Ecto neural progenitor cell (in vitro differentiated cells): ENCODE measurements around the gene CD93.

ENCODE experiments used
- DNase-seq: peaks from one replicate; pipeline ENCODE4 v3.0.0-alpha.2; 2018; ENCODE audit warnings: low spot score

Gene CD93

GRCh38 chr20:23120261-23120660, 34.1 kb upstream of the CD93 start:
- DNase-seq: no peak

GRCh38 chr20:23119456-23120216, 33.5 kb upstream of the CD93 start:
- DNase-seq: no peak

GRCh38 chr20:23118766-23119165, 32.6 kb upstream of the CD93 start:
- DNase-seq: no peak

GRCh38 chr20:23118144-23118543, 32.0 kb upstream of the CD93 start:
- DNase-seq: no peak

DNA sequence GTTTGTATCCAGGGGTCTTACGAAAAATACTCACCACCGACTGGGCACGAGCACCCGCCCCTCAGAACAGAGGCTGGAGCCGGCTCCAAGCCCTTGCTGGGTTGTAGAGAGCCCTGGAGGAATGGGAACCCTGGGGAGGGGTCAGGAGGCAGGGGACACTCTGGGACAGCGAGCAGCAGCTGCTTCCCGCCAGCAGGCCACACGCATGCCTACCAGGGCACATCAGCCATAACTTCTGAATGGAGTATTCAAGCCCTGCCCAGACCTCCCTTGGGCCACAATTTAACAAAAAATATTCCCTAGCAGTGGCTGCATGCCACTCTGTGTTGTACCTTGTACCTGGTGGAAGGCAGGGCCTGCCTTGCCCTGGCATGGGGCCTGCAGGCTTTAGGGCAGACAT, 31.6 kb upstream of the CD93 start:
- DNase-seq: no peak

DNA sequence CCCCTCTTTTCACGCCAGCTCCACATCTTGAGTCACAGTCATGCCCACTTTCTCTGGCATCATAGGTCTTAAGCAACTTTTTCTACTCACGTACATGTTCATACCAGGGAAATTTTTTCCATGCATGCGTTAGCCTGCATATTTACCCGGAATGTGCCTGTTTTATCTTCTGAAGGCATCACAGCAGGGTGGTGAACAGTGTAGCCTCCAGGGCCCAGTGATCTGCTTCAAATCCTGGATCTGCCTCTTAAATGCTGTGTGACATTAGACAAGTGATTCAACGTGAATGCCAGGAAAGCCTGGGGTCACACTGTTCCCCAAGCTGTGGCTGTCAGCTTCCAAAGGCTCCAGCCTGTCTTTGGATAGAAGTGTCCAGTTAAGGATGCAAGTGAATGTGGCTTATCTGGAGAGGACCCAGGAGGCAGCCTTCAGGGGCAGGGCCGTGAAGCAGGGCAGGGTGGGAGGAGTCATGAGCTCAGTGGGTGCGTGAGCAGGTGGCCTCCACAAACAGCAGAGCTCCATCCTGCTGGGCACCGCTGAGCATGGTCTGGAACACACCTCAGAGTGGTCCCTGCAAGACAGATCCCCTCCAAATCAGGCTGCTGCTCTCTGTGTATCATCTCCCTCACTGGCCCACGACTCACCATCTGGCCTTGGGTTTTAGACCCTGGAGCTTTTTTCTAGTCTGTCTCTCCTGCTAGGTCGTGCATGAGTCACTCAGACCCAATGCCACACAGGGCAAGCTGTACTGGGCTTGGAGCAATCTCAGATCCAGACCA, 30.4 kb upstream of the CD93 start:
- DNase-seq: no peak

DNA sequence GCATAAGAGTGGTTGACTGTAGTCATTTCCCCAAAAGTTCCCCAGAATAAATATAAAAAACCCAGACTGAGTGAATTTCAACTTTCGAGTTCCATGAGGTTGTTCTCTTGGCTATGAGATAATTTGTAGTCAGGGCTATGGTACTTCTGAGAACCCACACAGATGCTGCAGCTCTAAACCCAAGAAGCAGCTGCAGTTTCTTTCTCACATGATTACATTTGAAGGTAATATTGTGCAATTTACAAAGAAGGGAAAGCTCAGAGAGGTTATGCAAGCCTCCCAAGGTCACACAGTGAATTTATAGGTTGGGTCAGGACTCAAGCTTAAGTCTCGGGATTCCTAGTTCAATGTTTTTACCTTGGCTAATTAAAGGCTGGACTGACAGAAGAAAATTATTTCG, 29.7 kb upstream of the CD93 start:
- DNase-seq: no peak

- DNase-seq: no peak
Measured at GRCh38 chr20:23114448-23115082, 28.4 kb upstream of the CD93 start.

DNA sequence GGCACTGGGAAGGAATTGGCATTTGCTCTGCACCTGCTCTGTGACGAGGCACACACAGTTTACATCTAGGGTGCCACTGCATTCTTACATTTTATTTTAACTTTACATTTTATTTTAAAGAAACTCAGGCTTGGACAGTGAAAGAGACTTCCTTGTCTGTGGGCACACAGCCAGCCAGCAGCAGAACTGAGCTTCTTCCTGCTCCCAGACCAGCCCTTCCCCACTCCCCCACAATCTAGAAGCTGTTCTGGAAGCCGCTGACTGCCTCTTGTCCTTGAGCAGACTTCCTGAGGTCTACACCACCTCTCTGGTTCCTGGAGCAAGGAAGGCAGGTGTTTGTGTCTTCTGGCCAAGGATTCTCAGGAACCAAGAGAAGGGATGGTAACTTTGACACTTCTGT, 27.9 kb upstream of the CD93 start:
- DNase-seq: no peak

GRCh38 chr20:23112595-23112994, 26.5 kb upstream of the CD93 start:
- no peak for DNase-seq

DNA sequence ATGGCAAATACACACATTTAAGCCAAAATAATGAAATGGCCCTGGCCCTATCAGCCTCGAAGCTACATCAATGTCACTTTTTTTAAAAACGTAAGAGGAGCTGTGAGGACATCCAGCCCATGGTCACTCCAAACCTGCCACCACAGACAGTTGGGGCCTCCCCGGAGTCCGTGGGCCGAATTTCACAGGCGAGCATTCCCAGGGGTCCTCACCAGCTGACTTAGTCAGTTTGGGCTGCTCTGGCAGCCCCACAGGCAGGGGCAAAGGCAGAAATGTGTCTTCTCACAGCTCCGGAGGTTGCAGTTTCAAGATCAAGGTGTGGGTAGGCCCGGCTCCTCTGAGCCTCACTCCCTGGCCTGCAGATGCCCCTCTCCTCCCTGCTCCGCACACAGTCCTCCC, 25.8 kb upstream of the CD93 start:
- DNase-seq: no peak

DNA sequence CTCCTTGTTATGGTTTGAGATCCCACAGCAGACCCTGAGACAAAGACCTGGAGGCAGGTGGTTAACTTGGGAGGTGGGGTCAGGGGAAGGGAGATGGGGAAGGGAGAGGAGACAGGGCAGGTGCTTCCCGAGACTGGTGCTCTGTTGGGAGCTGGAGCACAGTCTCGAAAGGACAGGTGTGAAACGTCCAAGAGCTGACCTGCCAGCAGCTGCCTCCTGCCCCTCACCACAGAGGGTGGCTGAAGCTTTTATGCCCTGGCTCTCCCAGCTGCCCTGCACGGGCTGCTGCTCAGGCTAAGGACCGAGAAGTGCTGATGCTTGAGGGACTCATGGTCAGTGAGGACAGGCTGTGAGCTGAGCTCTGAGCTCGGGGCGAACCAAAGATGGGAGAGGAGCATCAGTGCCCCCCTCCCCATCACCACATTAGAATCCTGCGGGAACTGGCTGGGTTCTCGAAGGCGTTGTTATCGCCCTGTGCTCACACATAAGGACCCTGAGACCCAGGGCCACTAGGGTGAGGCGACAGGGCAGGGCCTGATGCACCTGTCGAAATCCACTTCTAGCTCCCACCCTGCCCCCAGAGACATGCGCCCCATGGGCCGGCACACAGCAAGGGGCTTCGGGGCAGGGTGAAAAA, 25.3 kb upstream of the CD93 start:
- no peak for DNase-seq

DNA sequence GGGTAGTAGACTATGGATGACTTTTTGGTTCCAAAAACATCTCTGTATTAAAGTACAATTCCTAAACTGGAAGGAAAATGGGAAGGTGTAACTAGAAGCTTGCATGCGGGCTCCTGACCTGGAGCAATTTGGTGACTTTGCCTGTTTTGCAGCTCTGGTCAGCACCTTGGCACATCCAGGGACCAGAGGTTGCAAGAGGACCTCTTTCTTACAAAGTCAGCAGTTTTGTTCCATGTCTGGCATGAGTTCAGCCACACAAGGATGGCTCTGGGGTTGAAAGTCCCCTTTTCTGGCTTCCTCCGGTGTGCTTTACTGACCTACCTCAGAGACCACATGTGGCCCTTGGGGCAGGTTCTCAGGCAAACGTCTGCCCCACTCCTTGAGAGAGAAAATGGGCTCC, 22.7 kb upstream of the CD93 start:
- DNase-seq: no peak

DNA sequence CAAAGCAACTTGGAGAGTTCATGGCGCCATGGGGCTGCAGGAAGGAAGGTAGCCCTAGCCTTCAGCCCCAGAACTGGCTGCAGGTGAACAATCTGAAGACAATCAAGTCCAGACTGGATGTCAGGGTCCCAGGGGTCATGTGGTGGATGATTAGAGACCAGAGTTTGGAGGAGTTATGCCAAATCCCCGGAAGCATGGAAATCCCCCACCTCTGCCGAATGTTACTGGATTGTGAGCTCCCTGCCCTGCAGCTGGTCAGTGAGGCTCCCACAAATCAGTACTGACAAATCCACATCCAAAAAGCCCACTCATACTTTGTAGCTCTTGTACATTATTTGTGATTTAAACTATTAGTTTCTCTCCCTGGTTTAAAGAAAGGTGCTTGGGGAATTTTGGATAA, 21.3 kb upstream of the CD93 start:
- no peak for DNase-seq

GRCh38 chr20:23106271-23106851, 20.2 kb upstream of the CD93 start:
- no peak for DNase-seq

DNA sequence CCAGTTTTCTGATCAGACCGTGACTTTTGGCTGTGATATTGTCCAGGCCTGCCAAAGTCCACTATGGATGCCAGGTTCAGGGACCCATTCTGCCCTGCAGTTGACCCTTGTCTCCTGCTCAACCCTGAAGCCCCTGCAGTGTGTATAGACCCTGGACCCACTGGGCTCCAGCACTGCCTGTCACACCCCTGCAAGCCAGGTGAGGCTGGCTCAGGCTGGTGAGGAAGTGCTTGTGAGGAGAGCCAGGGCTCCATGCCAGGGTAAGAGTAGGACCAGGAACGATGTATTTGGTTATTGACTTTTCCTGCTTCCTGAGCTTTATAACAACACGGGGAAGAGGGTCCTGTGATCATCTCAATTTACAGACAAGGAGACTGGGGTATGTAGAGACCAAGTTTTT, 19.1 kb upstream of the CD93 start:
- DNase-seq: no peak

- no peak for DNase-seq
Measured at GRCh38 chr20:23103284-23104018, 17.3 kb upstream of the CD93 start.

DNA sequence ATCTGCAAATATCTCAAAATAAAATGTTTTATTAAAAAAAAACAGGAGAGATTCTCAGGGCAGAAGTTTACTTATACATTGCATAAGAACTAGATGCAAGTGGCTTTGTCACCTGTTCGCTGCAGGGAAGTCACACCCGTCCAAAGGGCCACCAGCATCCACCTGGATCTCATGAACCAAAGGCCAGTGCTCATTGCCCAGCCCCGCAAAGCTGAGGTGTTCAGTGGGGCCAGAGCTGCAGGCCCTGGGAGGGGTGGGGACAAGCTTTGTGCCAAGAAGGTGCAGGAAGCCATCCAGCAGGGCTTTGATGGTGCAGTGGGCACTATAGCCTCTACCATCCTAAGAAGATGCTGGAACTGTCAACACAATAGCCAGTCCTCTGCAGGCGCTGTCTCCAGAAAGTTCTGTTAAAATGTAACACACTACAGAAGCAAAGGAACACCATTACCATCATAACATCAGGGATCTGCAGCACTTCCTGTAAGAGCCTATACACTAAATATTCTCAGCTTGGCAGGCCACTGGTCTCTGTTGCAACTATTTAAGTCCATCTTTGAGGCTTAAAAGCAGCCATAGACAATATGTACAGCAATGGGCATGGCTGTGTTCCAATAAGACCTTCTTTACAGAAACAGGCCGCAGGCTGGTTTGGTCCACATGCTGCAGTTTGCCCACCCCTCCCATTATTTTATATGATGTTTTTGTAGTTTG, 15.7 kb upstream of the CD93 start:
- no peak for DNase-seq

DNA sequence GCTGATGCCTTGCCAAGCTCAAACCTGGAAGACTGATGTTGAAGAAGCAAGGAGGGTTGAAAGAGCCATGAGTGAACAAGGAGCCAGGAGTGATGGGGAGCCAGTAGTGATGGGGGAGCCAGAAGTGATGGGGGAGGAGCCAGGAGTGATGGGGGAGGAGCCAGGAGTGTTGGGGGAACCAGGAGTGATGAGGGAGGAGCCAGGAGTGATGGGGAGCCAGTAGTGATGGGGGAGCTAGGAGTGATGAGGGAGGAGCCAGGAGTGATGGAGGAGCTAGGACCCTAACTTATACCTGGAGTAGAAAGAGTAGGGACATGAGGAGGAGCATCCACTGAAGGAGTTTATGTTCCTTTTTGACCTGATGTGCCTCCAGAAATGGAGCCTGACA, 14.6 kb upstream of the CD93 start:
- no peak for DNase-seq

- no peak for DNase-seq
Measured at GRCh38 chr20:23099791-23100719, 13.9 kb upstream of the CD93 start.
